Smooth muscle cell (in vitro differentiated cells): ENCODE data around the gene TPRG1L. TPM values are rescaled to one million over a fixed set of nuclear protein-coding genes. Genes with fewer than 3 reads are reported as not detected.

Experiments used
- DNase-seq: peaks from one replicate; lab custom pipeline; 2025; ENCODE audit not compliant: unreplicated experiment; lab: John Stamatoyannopoulos, UW
- H2AFZ ChIP-seq: fragments of 200-600 bp; sonication (generic); 2 replicates; pipeline ENCODE4 v1.6.0; 2016; ENCODE audit warnings: antibody characterized with exemption, low read depth, mild to moderate bottlenecking
- H3F3A ChIP-seq: fragments of 200-600 bp; sonication (generic); 2 replicates; pipeline ENCODE4 v1.6.0; 2017; ENCODE audit warnings: antibody characterized with exemption, low read depth
- H3K27ac ChIP-seq: fragments of 200-600 bp; sonication (generic); 2 replicates; pipeline ENCODE4 v1.5.1; 2016; ENCODE audit warnings: low read depth, mild to moderate bottlenecking
- H3K27me3 ChIP-seq: fragments of 200-600 bp; sonication (generic); 2 replicates; pipeline ENCODE4 v1.6.1; 2016; ENCODE audit warnings: low read depth, mild to moderate bottlenecking
- H3K36me3 ChIP-seq: fragments of 200-600 bp; sonication (generic); 2 replicates; pipeline ENCODE4 v1.5.1; 2016; ENCODE audit warnings: low read depth
- H3K4me1 ChIP-seq: fragments of 200-600 bp; sonication (generic); 2 replicates; pipeline ENCODE4 v1.5.1; 2016; ENCODE audit warnings: low read depth
- H3K4me2 ChIP-seq: fragments of 200-600 bp; sonication (generic); 2 replicates; pipeline ENCODE4 v1.6.0; 2016; ENCODE audit warnings: mild to moderate bottlenecking
- H3K4me3 ChIP-seq: fragments of 200-600 bp; sonication (generic); 2 replicates; pipeline ENCODE4 v1.5.1; 2016; ENCODE audit warnings: mild to moderate bottlenecking
- H3K79me2 ChIP-seq: fragments of 200-600 bp; sonication (generic); 2 replicates; pipeline ENCODE4 v1.6.0; 2016; ENCODE audit warnings: low read depth, mild to moderate bottlenecking
- H3K9ac ChIP-seq: fragments of 200-600 bp; sonication (generic); 2 replicates; pipeline ENCODE4 v1.6.0; 2016; ENCODE audit warnings: low read depth
- H3K9me3 ChIP-seq: fragments of 200-600 bp; sonication (generic); replicated peaks from 2 replicates; pipeline ENCODE4 v1.5.1; 2016; ENCODE audit warnings: low read depth
- H4K20me1 ChIP-seq: fragments of 200-600 bp; sonication (generic); 2 replicates; pipeline ENCODE4 v1.6.0; 2016; ENCODE audit warnings: low read depth
- CTCF ChIP-seq: fragments of 200-600 bp; sonication (generic); IDR thresholded peaks from 2 replicates; pipeline ENCODE4 v1.5.1; 2017; ENCODE audit warnings: borderline replicate concordance, mild to moderate bottlenecking, antibody characterized with exemption; ENCODE audit not compliant: insufficient read depth, poor library complexity, severe bottlenecking
- WGBS: methylation state at CpG from one replicate; pipeline ENCODE4 v1.1.7; 2016; ENCODE audit warnings: low lambda C conversion rate; 5-methylcytosine and 5-hydroxymethylcytosine counted together
- polyA plus RNA-seq: library from polyadenylated mRNA; unstranded; fragments of >200 nt; fragmentation: Nextera tagmentation; extraction: Ambion mirVana; gene quantifications from 2 replicates; pipeline ENCODE4 v1.2.1, GENCODE V29; 2016
- total RNA-seq: library from RNA; depleted of rRNA; stranded (reverse); fragments of >200 nt; gene quantifications from 2 replicates; pipeline ENCODE4 v1.2.3, GENCODE V29; 2014

The TPRG1L gene
- total and polyA plus RNA-seq, 2 experiments from 2014 or later: 20.7 to 35.0 TPM

GRCh38 chr1:3627515-3628253, 2.9 kb downstream of the TPRG1L start:
- WGBS: 96% methylated on average over 26 of the region's 26 CpGs
- no peak overlapping the region for H3K27ac ChIP-seq

GRCh38 chr1:3628445-3628844, 3.6 kb downstream of the TPRG1L start:
- Histone ChIP-seq H3K9me3 (no peaks in the 10 kb centered on the region), H3K27me3 (no peaks in the 10 kb centered on the region), H3F3A (no peaks in the 10 kb centered on the region), H3K9ac (no peak overlapping the region), H3K36me3 (no peaks in the 10 kb centered on the region), H3K4me1 (peaks cover 5% of the 10 kb centered on the region), H3K79me2 (no peaks in the 10 kb centered on the region), H4K20me1 (no peaks in the 10 kb centered on the region), H2AFZ (no peak overlapping the region), H3K4me3 (no peak overlapping the region), H3K27ac (no peak overlapping the region), H3K4me2 (no peak overlapping the region)
- DNase-seq: no peak
- no peak for TF ChIP-seq CTCF
- WGBS: 76% methylated on average over 10 of the region's 10 CpGs

More at GRCh38 chr1:3627515-3628253, 2.9 kb downstream of the TPRG1L start:
- H3K4me2 ChIP-seq: no peak overlapping the region
- H3K27me3 ChIP-seq: no peaks in the 10 kb centered on the region
- no peaks in the 10 kb centered on the region for H3K79me2 ChIP-seq
- H3K4me3 ChIP-seq: no peak overlapping the region
- H3K9ac ChIP-seq: no peak overlapping the region
- no peaks in the 10 kb centered on the region for H3K36me3 ChIP-seq
- DNase-seq: no peak
- H3K9me3 ChIP-seq: no peaks in the 10 kb centered on the region
- H3F3A ChIP-seq: no peaks in the 10 kb centered on the region
- peaks cover 7% of the 10 kb centered on the region for H3K4me1 ChIP-seq
- H4K20me1 ChIP-seq: no peaks in the 10 kb centered on the region
- no peak overlapping the region for H2AFZ ChIP-seq
- no peak for TF ChIP-seq CTCF

- H3K79me2 ChIP-seq: no peaks in the 10 kb centered on the region
- 98% methylated on average over 16 of the region's 16 CpGs for WGBS
- no peaks in the 10 kb centered on the region for H3K36me3 ChIP-seq
- no peak for TF ChIP-seq CTCF
- no peak overlapping the region for H2AFZ ChIP-seq
- H3K4me1 ChIP-seq: no peaks in the 10 kb centered on the region
- H3K9me3 ChIP-seq: no peaks in the 10 kb centered on the region
- H3F3A ChIP-seq: no peaks in the 10 kb centered on the region
- no peaks in the 10 kb centered on the region for H4K20me1 ChIP-seq
- no peak for DNase-seq
- no peaks in the 10 kb centered on the region for H3K27me3 ChIP-seq
- H3K27ac ChIP-seq: no peak overlapping the region
- H3K9ac ChIP-seq: no peak overlapping the region
- no peak overlapping the region for H3K4me3 ChIP-seq
- H3K4me2 ChIP-seq: no peak overlapping the region
These were observed 4.8 kb downstream of the TPRG1L start for GRCh38 chr1:3629561-3630160.
